HepG2 (cell line): ENCODE data around the gene ZNF343. TPM values are rescaled to one million over a fixed set of nuclear protein-coding genes. Genes with fewer than 3 reads are reported as not detected.

Source experiments
- ARID2 ChIP-seq: sonication (generic); formaldehyde crosslinking; IDR thresholded peaks from 2 replicates; pipeline ENCODE4 v1.8.1; 2022; ENCODE audit warnings: mild to moderate bottlenecking, missing genetic modification reagents, borderline replicate concordance
- ASH2L ChIP-seq: fragments of 300-600, 200-600 bp; sonication (generic); IDR thresholded peaks from 2 replicates; pipeline ENCODE4 v1.7.0; 2017; ENCODE audit warnings: low read depth, mild to moderate bottlenecking, moderate library complexity, mixed read lengths, low read length; ENCODE audit not compliant: insufficient read length
- CAMTA2 ChIP-seq: sonication (generic); formaldehyde crosslinking; IDR thresholded peaks from 2 replicates; pipeline ENCODE4 v1.4.0; 2020; ENCODE audit warnings: mild to moderate bottlenecking, missing genetic modification reagents, borderline replicate concordance
- CHD2 ChIP-seq: IDR thresholded peaks from 2 replicates; pipeline ENCODE4 v1.6.1; 2011; ENCODE audit warnings: low read depth, low read length, improper control_type of control experiment
- GABPB1 ChIP-seq: IDR thresholded peaks from 2 replicates; pipeline ENCODE4 v1.6.1; 2016; ENCODE audit warnings: mild to moderate bottlenecking, missing genetic modification reagents, moderate library complexity, missing compliant biosample characterization
- HES4 ChIP-seq: sonication (generic); formaldehyde crosslinking; IDR thresholded peaks from 2 replicates; pipeline ENCODE4 v1.9.0; 2021; ENCODE audit warnings: mild to moderate bottlenecking, missing genetic modification reagents, borderline replicate concordance
- RBM39 ChIP-seq: fragments of 200-400 bp; formaldehyde crosslinking; IDR thresholded peaks from one replicate; pipeline ENCODE4 v1.6.1; 2018; ENCODE audit warnings: antibody characterized with exemption, mild to moderate bottlenecking, low read depth, low read length; ENCODE audit not compliant: poor library complexity, severe bottlenecking
- SYNCRIP ChIP-seq: fragments of 200-400 bp; formaldehyde crosslinking; IDR thresholded peaks from 2 replicates; pipeline ENCODE4 v1.6.1; 2018; ENCODE audit warnings: mild to moderate bottlenecking, low read depth, low read length; ENCODE audit not compliant: insufficient read depth
- TGIF2 ChIP-seq: IDR thresholded peaks from 2 replicates; pipeline ENCODE4 v1.6.1; 2016; ENCODE audit warnings: control low read depth, missing compliant biosample characterization
- ZHX2 ChIP-seq, 2 experiments: sonication (generic) in 1 of 2; formaldehyde crosslinking in 1 of 2; IDR thresholded peaks; 2 replicates each; pipeline versions ENCODE4 v1.6.1 to v1.9.0; 2014 to 2022; ENCODE audit warnings: antibody characterized with exemption in 1 of 2, borderline replicate concordance in 1 of 2, inconsistent platforms in 1 of 2, low read depth in 1 of 2, missing genetic modification reagents in 1 of 2
- ZNF382 ChIP-seq: sonication (generic); formaldehyde crosslinking; IDR thresholded peaks from 2 replicates; pipeline ENCODE4 v1.5.0; 2020; ENCODE audit warnings: missing genetic modification reagents, mild to moderate bottlenecking, borderline replicate concordance
- ZNF660 ChIP-seq: sonication (generic); formaldehyde crosslinking; IDR thresholded peaks from 2 replicates; pipeline ENCODE4 v1.5.1; 2020; ENCODE audit warnings: mild to moderate bottlenecking, low read depth, missing genetic modification reagents, borderline replicate concordance
- ZNF883 ChIP-seq: sonication (generic); formaldehyde crosslinking; IDR thresholded peaks from 2 replicates; pipeline ENCODE4 v1.5.1; 2020; ENCODE audit warnings: mild to moderate bottlenecking, missing genetic modification reagents; ENCODE audit errors: not compliant biosample characterization
- polyA plus RNA-seq, 8 experiments: library from polyadenylated mRNA; depleted of rRNA in 3 of 8; stranded (reverse) in 7 of 8; unstranded in 1 of 8; fragments of >200 nt; fragmentation: Illumina TruSeq in 4 of 8; extraction: Trizol in 4 of 8; gene quantifications; 2 replicates each; pipeline versions ENCODE4 v1.2.1 to v1.2.3, GENCODE V29; 2011 to 2016; ENCODE audit warnings: low read depth in 4 of 8, missing spikeins in 1 of 8, mixed read lengths in 1 of 8; ENCODE audit not compliant: insufficient read depth in 1 of 8
- total RNA-seq, 5 experiments: library from RNA; depleted of rRNA; stranded (reverse); fragments of >200 nt; fragmentation: Illumina TruSeq; extraction: Trizol; gene quantifications; 2 replicates each; pipeline ENCODE4 v1.2.3, GENCODE V29; 2016; ENCODE audit warnings: low read depth in 1 of 5
- TF ChIP-seq, protein P1 (sequence below): sonication (generic); formaldehyde crosslinking; IDR thresholded peaks from 2 replicates; pipeline ENCODE4; 2020; ENCODE audit warnings: missing genetic modification reagents, mild to moderate bottlenecking, borderline replicate concordance
- TF ChIP-seq, protein P2 (sequence below): sonication (generic); formaldehyde crosslinking; IDR thresholded peaks from 2 replicates; pipeline ENCODE4 v1.8.1; 2023; ENCODE audit warnings: mild to moderate bottlenecking, missing genetic modification reagents

Gene ZNF343
- total and polyA plus RNA-seq, 2 of the 13 experiments (the other 11 are each of a cell fraction or from before 2014, with no cell fraction given), result 16.4 to 22.1 TPM

- TF ChIP-seq ZNF660 (CRISPR knock-in tag), result no peak
- peak; percentile 56 for TF ChIP-seq RBM39
- TF ChIP-seq, protein P1, sequence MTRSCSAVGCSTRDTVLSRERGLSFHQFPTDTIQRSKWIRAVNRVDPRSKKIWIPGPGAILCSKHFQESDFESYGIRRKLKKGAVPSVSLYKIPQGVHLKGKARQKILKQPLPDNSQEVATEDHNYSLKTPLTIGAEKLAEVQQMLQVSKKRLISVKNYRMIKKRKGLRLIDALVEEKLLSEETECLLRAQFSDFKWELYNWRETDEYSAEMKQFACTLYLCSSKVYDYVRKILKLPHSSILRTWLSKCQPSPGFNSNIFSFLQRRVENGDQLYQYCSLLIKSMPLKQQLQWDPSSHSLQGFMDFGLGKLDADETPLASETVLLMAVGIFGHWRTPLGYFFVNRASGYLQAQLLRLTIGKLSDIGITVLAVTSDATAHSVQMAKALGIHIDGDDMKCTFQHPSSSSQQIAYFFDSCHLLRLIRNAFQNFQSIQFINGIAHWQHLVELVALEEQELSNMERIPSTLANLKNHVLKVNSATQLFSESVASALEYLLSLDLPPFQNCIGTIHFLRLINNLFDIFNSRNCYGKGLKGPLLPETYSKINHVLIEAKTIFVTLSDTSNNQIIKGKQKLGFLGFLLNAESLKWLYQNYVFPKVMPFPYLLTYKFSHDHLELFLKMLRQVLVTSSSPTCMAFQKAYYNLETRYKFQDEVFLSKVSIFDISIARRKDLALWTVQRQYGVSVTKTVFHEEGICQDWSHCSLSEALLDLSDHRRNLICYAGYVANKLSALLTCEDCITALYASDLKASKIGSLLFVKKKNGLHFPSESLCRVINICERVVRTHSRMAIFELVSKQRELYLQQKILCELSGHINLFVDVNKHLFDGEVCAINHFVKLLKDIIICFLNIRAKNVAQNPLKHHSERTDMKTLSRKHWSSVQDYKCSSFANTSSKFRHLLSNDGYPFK (CRISPR knock-in tag), result peak; percentile 88
- no peak for TF ChIP-seq CHD2
- TF ChIP-seq, protein P2, sequence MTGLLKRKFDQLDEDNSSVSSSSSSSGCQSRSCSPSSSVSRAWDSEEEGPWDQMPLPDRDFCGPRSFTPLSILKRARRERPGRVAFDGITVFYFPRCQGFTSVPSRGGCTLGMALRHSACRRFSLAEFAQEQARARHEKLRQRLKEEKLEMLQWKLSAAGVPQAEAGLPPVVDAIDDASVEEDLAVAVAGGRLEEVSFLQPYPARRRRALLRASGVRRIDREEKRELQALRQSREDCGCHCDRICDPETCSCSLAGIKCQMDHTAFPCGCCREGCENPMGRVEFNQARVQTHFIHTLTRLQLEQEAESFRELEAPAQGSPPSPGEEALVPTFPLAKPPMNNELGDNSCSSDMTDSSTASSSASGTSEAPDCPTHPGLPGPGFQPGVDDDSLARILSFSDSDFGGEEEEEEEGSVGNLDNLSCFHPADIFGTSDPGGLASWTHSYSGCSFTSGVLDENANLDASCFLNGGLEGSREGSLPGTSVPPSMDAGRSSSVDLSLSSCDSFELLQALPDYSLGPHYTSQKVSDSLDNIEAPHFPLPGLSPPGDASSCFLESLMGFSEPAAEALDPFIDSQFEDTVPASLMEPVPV (CRISPR knock-in tag), result 0 out of 2 replicates have a peak, but pooled peaks have one; percentile 25
- TF ChIP-seq ZHX2 (IDR thresholded peaks at IDR 0.05; ENCODE audit: low read depth), result peak; percentile 65; the same call in 1 of the 2 replicates
- no peak for TF ChIP-seq ZHX2 (CRISPR knock-in tag; IDR thresholded peaks at IDR 0.05; ENCODE audit: borderline replicate concordance)
- TF ChIP-seq HES4 (CRISPR knock-in tag), result no peak
- TF ChIP-seq ZNF883, result peak; percentile 84
- TF ChIP-seq SYNCRIP, result no peak
- no peak for TF ChIP-seq ASH2L
- TF ChIP-seq ARID2 (CRISPR knock-in tag), result no peak
- TF ChIP-seq GABPB1, result peak; percentile 69
- TF ChIP-seq CAMTA2 (CRISPR knock-in tag), result peak; percentile 88; the same call in 1 of the 2 replicates
- no peak for TF ChIP-seq ZNF382 (CRISPR knock-in tag)
- TF ChIP-seq TGIF2 (CRISPR knock-in tag), result no peak
Observed at GRCh38 chr20:2475850-2476741, 32.6 kb downstream of the ZNF343 start (continued).
